Neural cell (in vitro differentiated cells): ENCODE data around the gene SDK1. TPM values are rescaled to one million over a fixed set of nuclear protein-coding genes. Genes with fewer than 3 reads are reported as not detected.

Experiments
- H2AFZ ChIP-seq: fragments of 200-600, 300-800 bp; sonication (generic), shearing (Covaris generic); 2 replicates; pipeline ENCODE4 v1.6.0; 2014; ENCODE audit warnings: low read depth, mild to moderate bottlenecking, antibody characterized with exemption, low read length, moderate library complexity
- H3F3A ChIP-seq: fragments of 200-600 bp; shearing (Covaris generic); 2 replicates; pipeline ENCODE4 v1.6.1; 2016; ENCODE audit warnings: mild to moderate bottlenecking, moderate library complexity, mixed read lengths, antibody characterized with exemption, low read length; ENCODE audit not compliant: insufficient read depth, poor library complexity, severe bottlenecking
- H3K27ac ChIP-seq: fragments of 200-600, 300-800 bp; sonication (generic), shearing (Covaris generic); 2 replicates; pipeline ENCODE4 v1.5.1; 2014; ENCODE audit warnings: mild to moderate bottlenecking, low read length, moderate library complexity
- H3K27me3 ChIP-seq: fragments of 300-800, 200-600 bp; sonication (generic), shearing (Covaris generic); 2 replicates; pipeline ENCODE4 v1.6.0; 2014; ENCODE audit warnings: mild to moderate bottlenecking, low read depth, low read length, moderate library complexity; ENCODE audit not compliant: insufficient read depth
- H3K36me3 ChIP-seq: fragments of 300-800, 200-600 bp; sonication (generic), shearing (Covaris generic); 2 replicates; pipeline ENCODE4 v1.5.1; 2014; ENCODE audit warnings: mild to moderate bottlenecking, antibody characterized with exemption, low read length, moderate library complexity; ENCODE audit not compliant: insufficient read depth
- H3K4me2 ChIP-seq: fragments of 300-800, 200-600 bp; sonication (generic), shearing (Covaris generic); 2 replicates; pipeline ENCODE4 v1.6.0; 2014; ENCODE audit warnings: mild to moderate bottlenecking, low read length
- H3K4me3 ChIP-seq: fragments of 300-800, 200-600 bp; sonication (generic), shearing (Covaris generic); 2 replicates; pipeline ENCODE4 v1.5.1; 2014; ENCODE audit warnings: mild to moderate bottlenecking, low read length, moderate library complexity
- H3K79me2 ChIP-seq: fragments of 200-600 bp; shearing (Covaris generic); replicated peaks from 2 replicates; pipeline ENCODE4 v1.6.0; 2014; ENCODE audit warnings: mild to moderate bottlenecking, low read length, moderate library complexity; ENCODE audit not compliant: insufficient read depth
- H3K9ac ChIP-seq: fragments of 300-800, 200-600 bp; sonication (generic), shearing (Covaris generic); 2 replicates; pipeline ENCODE4 v1.6.1; 2016; ENCODE audit warnings: mild to moderate bottlenecking, low read length, mixed read lengths
- H3K9me2 ChIP-seq: fragments of 200-600 bp; shearing (Covaris generic); 2 replicates; pipeline ENCODE4 v1.6.1; 2016; ENCODE audit warnings: mild to moderate bottlenecking, low read length, mixed read lengths; ENCODE audit not compliant: insufficient read depth
- H3K9me3 ChIP-seq: fragments of 200-600, 300-800 bp; sonication (generic), shearing (Covaris generic); 2 replicates; pipeline ENCODE4 v1.6.1; 2016; ENCODE audit warnings: mild to moderate bottlenecking, mixed run types, low read length, moderate library complexity, mixed read lengths
- H4K20me1 ChIP-seq: fragments of 200-600 bp; shearing (Covaris generic); 2 replicates; pipeline ENCODE4 v1.6.1; 2016; ENCODE audit warnings: mild to moderate bottlenecking, mixed run types; ENCODE audit not compliant: insufficient read depth
- EP300 ChIP-seq: fragments of 450-650 bp; conservative IDR thresholded peaks from 2 replicates; pipeline ENCODE4 v1.6.1; 2014; ENCODE audit warnings: antibody characterized with exemption, mild to moderate bottlenecking, moderate library complexity; ENCODE audit not compliant: poor library complexity, severe bottlenecking
- EZH2 ChIP-seq: fragments of 200-600, 300-800 bp; shearing (Covaris generic), sonication (generic); IDR thresholded peaks from 2 replicates; pipeline ENCODE4 v1.6.1; 2014; ENCODE audit warnings: antibody characterized with exemption, low read length, borderline replicate concordance, mild to moderate bottlenecking; ENCODE audit not compliant: insufficient read depth, poor library complexity, severe bottlenecking
- MXI1 ChIP-seq: fragments of 450-650 bp; conservative IDR thresholded peaks from 2 replicates; pipeline ENCODE4 v1.6.1; 2014; ENCODE audit warnings: antibody characterized with exemption, mild to moderate bottlenecking; ENCODE audit not compliant: poor library complexity, severe bottlenecking
- POLR2AphosphoS5 ChIP-seq: IDR thresholded peaks from 2 replicates; pipeline ENCODE4 v1.6.1; 2012
- RAD21 ChIP-seq: fragments of 450-650 bp; conservative IDR thresholded peaks from 2 replicates; pipeline ENCODE4 v1.6.1; 2014; ENCODE audit warnings: antibody characterized with exemption, mild to moderate bottlenecking, moderate library complexity
- REST ChIP-seq: IDR thresholded peaks from 2 replicates; pipeline ENCODE4 v1.6.1; 2012; ENCODE audit warnings: borderline replicate concordance
- SMC3 ChIP-seq: fragments of 450-650 bp; conservative IDR thresholded peaks from 2 replicates; pipeline ENCODE4 v1.6.1; 2014; ENCODE audit warnings: antibody characterized with exemption, mild to moderate bottlenecking, moderate library complexity; ENCODE audit not compliant: poor library complexity
- TAF1 ChIP-seq: IDR thresholded peaks from 2 replicates; pipeline ENCODE4 v1.6.1; 2012; ENCODE audit warnings: low read depth
- polyA plus RNA-seq: library from polyadenylated mRNA; depleted of rRNA; stranded (reverse); fragments of >200 nt; gene quantifications from 2 replicates; pipeline ENCODE4 v1.2.3, GENCODE V29; 2014
- TF ChIP-seq, protein P1 (sequence below): fragments of 450-650 bp; IDR thresholded peaks from 2 replicates; pipeline ENCODE4 v1.5.1; 2014; ENCODE audit warnings: antibody characterized with exemption, mild to moderate bottlenecking, moderate library complexity; ENCODE audit not compliant: poor library complexity, severe bottlenecking

Gene SDK1
- polyA plus RNA-seq, 1 donor from 2014 or later, result 2.7 TPM

DNA sequence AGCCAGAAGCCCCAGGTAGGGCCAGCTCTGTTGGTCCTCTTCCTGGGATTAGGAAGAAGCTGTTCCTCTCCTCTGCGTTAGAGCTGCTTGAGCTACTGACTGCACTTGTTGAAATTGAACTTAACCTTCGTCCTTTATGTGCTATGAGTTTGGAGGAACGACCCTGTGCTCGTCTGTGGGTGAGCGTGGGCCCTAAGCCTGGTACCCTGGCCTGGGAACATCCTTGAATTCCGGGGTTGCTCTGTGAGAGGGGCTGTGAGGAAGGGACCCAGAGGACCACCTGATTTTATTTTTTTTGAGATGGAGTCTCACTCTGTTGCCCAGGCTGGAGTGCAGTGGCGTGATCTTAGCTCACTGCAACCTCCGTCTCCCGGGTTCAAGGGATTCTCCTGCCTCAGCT is 933.8 kb downstream of the SDK1 start:
- H3K36me3 ChIP-seq, result no peaks in the 10 kb centered on the region
- H3K9ac ChIP-seq, result no peak overlapping the region
- H3K9me3 ChIP-seq, result no peaks in the 10 kb centered on the region
- no peak for TF ChIP-seq MXI1
- no peaks in the 10 kb centered on the region for H3F3A ChIP-seq
- no peaks in the 10 kb centered on the region for H4K20me1 ChIP-seq
- H3K4me3 ChIP-seq, result no peak overlapping the region
- no peaks in the 10 kb centered on the region for H3K9me2 ChIP-seq
- H3K27me3 ChIP-seq, result no peaks in the 10 kb centered on the region
- no peak overlapping the region for H2AFZ ChIP-seq
- no peaks in the 10 kb centered on the region for H3K79me2 ChIP-seq
- no peak overlapping the region for H3K4me2 ChIP-seq
- no peak overlapping the region for H3K27ac ChIP-seq

- Histone ChIP-seq H4K20me1 (no peaks in the 10 kb centered on the region), H3F3A (no peaks in the 10 kb centered on the region), H3K4me2 (no peak overlapping the region), H3K36me3 (no peaks in the 10 kb centered on the region), H3K79me2 (no peaks in the 10 kb centered on the region), H2AFZ (no peak overlapping the region), H3K9me3 (no peaks in the 10 kb centered on the region), H3K9me2 (no peaks in the 10 kb centered on the region), H3K27ac (no peak overlapping the region), H3K27me3 (no peaks in the 10 kb centered on the region), H3K4me3 (no peak overlapping the region), H3K9ac (no peak overlapping the region)
- TF ChIP-seq RAD21 (no peak), EZH2 (no peak), TAF1 (no peak), MXI1 (no peak), SMC3 (no peak), POLR2AphosphoS5 (no peak), REST (no peak), EP300 (no peak)
- TF ChIP-seq, protein P1, sequence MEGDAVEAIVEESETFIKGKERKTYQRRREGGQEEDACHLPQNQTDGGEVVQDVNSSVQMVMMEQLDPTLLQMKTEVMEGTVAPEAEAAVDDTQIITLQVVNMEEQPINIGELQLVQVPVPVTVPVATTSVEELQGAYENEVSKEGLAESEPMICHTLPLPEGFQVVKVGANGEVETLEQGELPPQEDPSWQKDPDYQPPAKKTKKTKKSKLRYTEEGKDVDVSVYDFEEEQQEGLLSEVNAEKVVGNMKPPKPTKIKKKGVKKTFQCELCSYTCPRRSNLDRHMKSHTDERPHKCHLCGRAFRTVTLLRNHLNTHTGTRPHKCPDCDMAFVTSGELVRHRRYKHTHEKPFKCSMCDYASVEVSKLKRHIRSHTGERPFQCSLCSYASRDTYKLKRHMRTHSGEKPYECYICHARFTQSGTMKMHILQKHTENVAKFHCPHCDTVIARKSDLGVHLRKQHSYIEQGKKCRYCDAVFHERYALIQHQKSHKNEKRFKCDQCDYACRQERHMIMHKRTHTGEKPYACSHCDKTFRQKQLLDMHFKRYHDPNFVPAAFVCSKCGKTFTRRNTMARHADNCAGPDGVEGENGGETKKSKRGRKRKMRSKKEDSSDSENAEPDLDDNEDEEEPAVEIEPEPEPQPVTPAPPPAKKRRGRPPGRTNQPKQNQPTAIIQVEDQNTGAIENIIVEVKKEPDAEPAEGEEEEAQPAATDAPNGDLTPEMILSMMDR, result no peak
These were observed 934.5 kb downstream of the SDK1 start for GRCh38 chr7:4235596-4235995.

- TF ChIP-seq REST (no peak), RAD21 (no peak), EP300 (no peak), SMC3 (no peak), TAF1 (no peak), EZH2 (no peak), MXI1 (no peak), POLR2AphosphoS5 (no peak)
- TF ChIP-seq, protein P1, result no peak
- H3K4me3 ChIP-seq, result no peak overlapping the region
- no peak overlapping the region for H3K9ac ChIP-seq
- H4K20me1 ChIP-seq, result no peaks in the 10 kb centered on the region
- H3F3A ChIP-seq, result no peaks in the 10 kb centered on the region
- H3K36me3 ChIP-seq, result no peaks in the 10 kb centered on the region
- no peak overlapping the region for H3K27ac ChIP-seq
- H3K27me3 ChIP-seq, result no peaks in the 10 kb centered on the region
- no peaks in the 10 kb centered on the region for H3K79me2 ChIP-seq
- no peak overlapping the region for H2AFZ ChIP-seq
- no peak overlapping the region for H3K4me2 ChIP-seq
- H3K9me2 ChIP-seq, result no peaks in the 10 kb centered on the region
- no peaks in the 10 kb centered on the region for H3K9me3 ChIP-seq
These were observed 935.3 kb downstream of the SDK1 start for GRCh38 chr7:4236389-4236788.
